NT2/D1 (cell line): ENCODE data around the gene NCF2.

Source experiments
- YY1 ChIP-seq: IDR thresholded peaks from 2 replicates; pipeline ENCODE4 v1.6.1; 2011; ENCODE audit not compliant: insufficient read length, insufficient read depth
- ZNF274 ChIP-seq: IDR thresholded peaks from 2 replicates; pipeline ENCODE4 v1.6.1; 2011; ENCODE audit warnings: mild to moderate bottlenecking, low read depth, low read length

GRCh38 chr1:183553331-183553730, 36.9 kb downstream of the NCF2 start:
- no peak for TF ChIP-seq YY1
- no peak for TF ChIP-seq ZNF274
